KMS-11 (cell line): Measurements from ENCODE around the gene HS3ST5.

Experiments used
- H2AFZ ChIP-seq: fragments of 200-600 bp; sonication (generic); 2 replicates; pipeline ENCODE4 v1.6.1; 2016; ENCODE audit warnings: antibody characterized with exemption, mixed run types, low read depth
- H3K27ac ChIP-seq: fragments of 200-600 bp; sonication (generic); 2 replicates; pipeline ENCODE4 v1.6.1; 2016; ENCODE audit warnings: mild to moderate bottlenecking, mixed run types
- H3K27me3 ChIP-seq: fragments of 200-600 bp; sonication (generic); 2 replicates; pipeline ENCODE4 v1.6.1; 2017; ENCODE audit warnings: mild to moderate bottlenecking, low read depth, mixed run types, moderate library complexity; ENCODE audit not compliant: insufficient read depth
- H3K36me3 ChIP-seq: fragments of 200-600 bp; sonication (generic); 2 replicates; pipeline ENCODE4 v1.6.1; 2017; ENCODE audit warnings: mild to moderate bottlenecking, mixed run types; ENCODE audit not compliant: insufficient read depth
- H3K4me1 ChIP-seq: fragments of 200-600 bp; sonication (generic); 2 replicates; pipeline ENCODE4 v1.6.1; 2016; ENCODE audit warnings: mild to moderate bottlenecking, low read depth, mixed run types; ENCODE audit not compliant: poor library complexity, severe bottlenecking
- H3K4me2 ChIP-seq: fragments of 200-600 bp; sonication (generic); 2 replicates; pipeline ENCODE4 v1.7.0; 2016; ENCODE audit warnings: mild to moderate bottlenecking, mixed run types
- H3K4me3 ChIP-seq: fragments of 200-600 bp; sonication (generic); IDR thresholded peaks from 2 replicates; pipeline ENCODE4 v1.6.1; 2017; ENCODE audit warnings: low read depth, low read length, mixed read lengths; ENCODE audit not compliant: insufficient read depth
- H3K79me2 ChIP-seq: fragments of 200-600 bp; sonication (generic); 2 replicates; pipeline ENCODE4 v1.6.1; 2016; ENCODE audit warnings: low read depth, mixed run types; ENCODE audit not compliant: insufficient read depth
- H3K9ac ChIP-seq: fragments of 200-600 bp; sonication (generic); 2 replicates; pipeline ENCODE4 v1.6.1; 2016; ENCODE audit warnings: mild to moderate bottlenecking, mixed run types
- H4K20me1 ChIP-seq: fragments of 200-600 bp; sonication (generic); 2 replicates; pipeline ENCODE4 v1.6.1; 2016; ENCODE audit warnings: mild to moderate bottlenecking, mixed run types; ENCODE audit not compliant: insufficient read depth
- TF ChIP-seq, protein P1 (sequence below): fragments of 200-600 bp; sonication (generic); conservative IDR thresholded peaks from 2 replicates; pipeline ENCODE4 v1.6.1; 2017; ENCODE audit warnings: low read depth, mild to moderate bottlenecking, antibody characterized with exemption, low read length, moderate library complexity, mixed read lengths

HS3ST5 gene

DNA sequence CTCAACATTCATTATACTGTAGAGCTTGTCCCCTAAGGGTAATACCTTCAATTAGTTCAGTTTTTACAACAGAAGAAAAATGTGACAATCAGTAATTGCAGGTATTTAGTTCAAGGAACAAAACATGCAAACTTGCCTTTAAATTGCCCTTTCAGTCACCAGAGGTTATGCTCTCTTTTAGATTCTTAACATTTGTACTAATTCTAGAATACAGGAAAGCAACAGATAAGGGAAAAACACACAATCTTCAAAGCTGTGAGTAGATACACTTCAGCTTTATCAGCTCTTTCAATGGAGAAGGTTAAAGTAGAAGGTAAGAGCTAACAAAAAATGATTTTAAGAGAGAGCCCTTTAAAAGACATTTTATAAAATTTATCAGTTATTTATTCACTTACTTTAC lies 173.1 kb downstream of the HS3ST5 start:
- H3K27me3 ChIP-seq: no peaks in the 10 kb centered on the region
- H3K4me3 ChIP-seq: no peak overlapping the region
- TF ChIP-seq, protein P1, sequence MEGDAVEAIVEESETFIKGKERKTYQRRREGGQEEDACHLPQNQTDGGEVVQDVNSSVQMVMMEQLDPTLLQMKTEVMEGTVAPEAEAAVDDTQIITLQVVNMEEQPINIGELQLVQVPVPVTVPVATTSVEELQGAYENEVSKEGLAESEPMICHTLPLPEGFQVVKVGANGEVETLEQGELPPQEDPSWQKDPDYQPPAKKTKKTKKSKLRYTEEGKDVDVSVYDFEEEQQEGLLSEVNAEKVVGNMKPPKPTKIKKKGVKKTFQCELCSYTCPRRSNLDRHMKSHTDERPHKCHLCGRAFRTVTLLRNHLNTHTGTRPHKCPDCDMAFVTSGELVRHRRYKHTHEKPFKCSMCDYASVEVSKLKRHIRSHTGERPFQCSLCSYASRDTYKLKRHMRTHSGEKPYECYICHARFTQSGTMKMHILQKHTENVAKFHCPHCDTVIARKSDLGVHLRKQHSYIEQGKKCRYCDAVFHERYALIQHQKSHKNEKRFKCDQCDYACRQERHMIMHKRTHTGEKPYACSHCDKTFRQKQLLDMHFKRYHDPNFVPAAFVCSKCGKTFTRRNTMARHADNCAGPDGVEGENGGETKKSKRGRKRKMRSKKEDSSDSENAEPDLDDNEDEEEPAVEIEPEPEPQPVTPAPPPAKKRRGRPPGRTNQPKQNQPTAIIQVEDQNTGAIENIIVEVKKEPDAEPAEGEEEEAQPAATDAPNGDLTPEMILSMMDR: no peak
- no peak overlapping the region for H2AFZ ChIP-seq
- H4K20me1 ChIP-seq: no peaks in the 10 kb centered on the region
- H3K4me1 ChIP-seq: no peaks in the 10 kb centered on the region
- H3K4me2 ChIP-seq: no peak overlapping the region
- no peak overlapping the region for H3K9ac ChIP-seq
- H3K79me2 ChIP-seq: no peaks in the 10 kb centered on the region
- H3K27ac ChIP-seq: no peak overlapping the region
- no peaks in the 10 kb centered on the region for H3K36me3 ChIP-seq

DNA sequence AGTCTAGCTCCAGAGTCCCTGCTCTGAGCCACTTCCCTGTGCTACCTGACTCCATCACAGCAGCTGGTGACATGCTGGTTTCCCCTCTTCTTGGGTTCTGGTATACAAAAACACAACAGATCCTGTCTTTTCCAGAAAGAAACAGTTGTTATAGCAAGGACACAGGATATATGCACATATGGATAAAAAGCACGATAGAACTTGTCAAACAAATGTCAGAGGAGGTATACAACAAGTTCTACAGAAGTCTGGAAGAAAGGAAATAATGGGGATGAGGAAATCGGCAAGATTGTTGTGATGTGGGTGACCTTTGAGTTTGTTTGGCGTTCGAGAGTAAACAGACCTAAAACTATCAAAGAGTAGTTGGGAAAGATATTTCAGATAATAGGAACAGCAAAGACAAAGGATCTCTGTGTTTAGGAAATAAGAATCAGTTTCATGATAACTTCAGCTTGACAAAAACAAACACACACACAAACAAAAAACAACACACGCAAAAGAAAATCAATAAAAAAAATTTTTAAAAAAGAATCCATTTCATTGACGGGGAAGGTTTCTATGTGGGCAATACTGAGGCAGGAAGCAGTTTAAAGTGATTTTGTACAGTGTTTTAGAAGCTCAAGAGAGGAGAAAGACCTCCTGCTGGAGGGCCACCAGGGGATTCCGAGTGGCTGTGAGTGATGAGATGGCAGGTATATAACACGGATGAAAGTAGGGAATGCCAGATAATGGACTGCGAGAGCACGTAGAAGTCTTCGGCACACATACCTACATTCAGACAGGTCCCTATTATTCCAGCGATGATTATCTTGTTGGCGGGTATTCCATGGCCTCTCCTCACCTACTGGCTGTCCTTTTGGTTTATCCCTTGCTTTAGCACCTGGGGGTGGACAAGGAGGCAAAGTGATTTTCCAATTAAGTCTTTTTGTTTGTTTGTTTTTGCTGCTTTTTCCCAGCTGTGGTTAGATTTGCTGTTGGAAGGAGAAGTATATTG lies 174.9 kb downstream of the HS3ST5 start:
- Histone ChIP-seq H3K4me1 (no peaks in the 10 kb centered on the region), H3K4me2 (no peak overlapping the region), H3K27ac (no peak overlapping the region), H3K27me3 (no peaks in the 10 kb centered on the region), H3K9ac (no peak overlapping the region), H3K36me3 (no peaks in the 10 kb centered on the region), H3K79me2 (no peaks in the 10 kb centered on the region), H4K20me1 (no peaks in the 10 kb centered on the region), H2AFZ (no peak overlapping the region), H3K4me3 (no peak overlapping the region)
- TF ChIP-seq, protein P1: no peak

DNA sequence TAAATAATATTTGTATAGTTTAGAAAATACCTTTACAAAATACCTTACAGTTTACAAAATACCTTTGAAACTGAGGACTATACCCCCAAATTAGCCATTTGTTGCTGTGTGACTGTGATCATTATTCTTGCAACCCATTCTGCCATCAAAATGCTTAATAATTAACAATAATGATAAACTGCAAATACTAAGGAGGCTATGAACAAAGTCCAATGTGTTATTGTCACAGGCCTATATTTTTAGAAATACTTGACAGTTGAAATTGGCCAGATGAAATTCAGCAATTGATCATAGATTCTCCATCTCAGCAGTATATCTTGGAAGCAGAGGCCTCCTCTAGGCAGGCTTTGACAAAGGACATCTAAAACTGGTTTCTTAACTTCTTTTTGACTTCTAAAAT lies 178.6 kb downstream of the HS3ST5 start:
- Histone ChIP-seq H3K79me2 (no peaks in the 10 kb centered on the region), H3K4me2 (no peak overlapping the region), H3K27ac (no peak overlapping the region), H3K36me3 (no peaks in the 10 kb centered on the region), H3K4me3 (no peak overlapping the region), H3K4me1 (no peaks in the 10 kb centered on the region), H3K27me3 (no peaks in the 10 kb centered on the region), H2AFZ (no peak overlapping the region), H4K20me1 (no peaks in the 10 kb centered on the region), H3K9ac (no peak overlapping the region)
- TF ChIP-seq, protein P1: no peak

DNA sequence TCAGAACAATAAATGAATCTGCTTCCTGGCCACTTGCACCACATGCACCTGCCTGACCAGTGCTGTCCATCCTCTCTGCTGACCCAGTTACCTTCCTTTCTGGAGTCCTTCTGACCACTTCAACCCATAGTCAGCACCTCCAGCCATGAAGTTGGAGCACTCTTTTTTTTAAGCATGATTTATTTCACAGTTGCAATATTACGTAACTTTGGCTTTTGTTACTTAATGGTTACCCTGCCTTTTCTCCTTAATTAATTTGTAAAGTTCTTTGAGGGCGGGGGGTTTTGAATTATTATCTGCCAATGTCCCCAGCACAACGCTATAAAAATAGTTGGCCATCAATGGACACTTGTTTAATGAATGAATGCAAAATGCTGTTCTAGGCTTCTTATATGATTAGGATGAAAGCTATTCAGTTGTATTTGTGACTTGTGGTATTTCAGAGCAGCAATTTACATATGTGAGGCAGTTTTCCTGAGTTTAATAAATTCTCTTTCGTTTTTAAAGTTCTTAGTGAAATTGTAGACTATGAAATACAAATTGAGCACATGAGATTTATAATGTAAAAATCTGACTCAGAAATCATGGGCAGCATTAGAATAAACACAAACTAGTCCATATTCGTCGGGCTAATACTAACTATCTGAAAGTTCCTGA lies 180.0 kb downstream of the HS3ST5 start:
- Histone ChIP-seq H3K4me1 (no peaks in the 10 kb centered on the region), H2AFZ (no peak overlapping the region), H3K27me3 (no peaks in the 10 kb centered on the region), H3K4me2 (no peak overlapping the region), H3K27ac (no peak overlapping the region), H3K79me2 (no peaks in the 10 kb centered on the region), H4K20me1 (no peaks in the 10 kb centered on the region), H3K9ac (no peak overlapping the region), H3K4me3 (no peak overlapping the region), H3K36me3 (no peaks in the 10 kb centered on the region)
- TF ChIP-seq, protein P1: no peak
